Prostate gland (tissue), 2 donors: Measurements from ENCODE around the gene ARAP3.

Experiments
- POLR2A ChIP-seq: fragments of 450-650 bp; IDR thresholded peaks from one replicate; pipeline ENCODE4 v1.6.1; 2016; ENCODE audit warnings: antibody characterized with exemption, mild to moderate bottlenecking
- TF ChIP-seq, protein P1 (sequence below), 4 experiments: fragments of 200-600 bp in 2 of 4; fragments of 450-650 bp in 2 of 4; sonication (generic) in 2 of 4; IDR thresholded peaks; 1 replicate in 3 of 4; 2 replicates in 1 of 4; pipeline ENCODE4 v1.5.1; 2016 to 2019; ENCODE audit warnings: antibody characterized with exemption in 4 of 4, mild to moderate bottlenecking in 2 of 4, moderate library complexity in 2 of 4

GRCh38 chr5:141711687-141712086, 29.7 kb upstream of the ARAP3 start:
- TF ChIP-seq, protein P1, sequence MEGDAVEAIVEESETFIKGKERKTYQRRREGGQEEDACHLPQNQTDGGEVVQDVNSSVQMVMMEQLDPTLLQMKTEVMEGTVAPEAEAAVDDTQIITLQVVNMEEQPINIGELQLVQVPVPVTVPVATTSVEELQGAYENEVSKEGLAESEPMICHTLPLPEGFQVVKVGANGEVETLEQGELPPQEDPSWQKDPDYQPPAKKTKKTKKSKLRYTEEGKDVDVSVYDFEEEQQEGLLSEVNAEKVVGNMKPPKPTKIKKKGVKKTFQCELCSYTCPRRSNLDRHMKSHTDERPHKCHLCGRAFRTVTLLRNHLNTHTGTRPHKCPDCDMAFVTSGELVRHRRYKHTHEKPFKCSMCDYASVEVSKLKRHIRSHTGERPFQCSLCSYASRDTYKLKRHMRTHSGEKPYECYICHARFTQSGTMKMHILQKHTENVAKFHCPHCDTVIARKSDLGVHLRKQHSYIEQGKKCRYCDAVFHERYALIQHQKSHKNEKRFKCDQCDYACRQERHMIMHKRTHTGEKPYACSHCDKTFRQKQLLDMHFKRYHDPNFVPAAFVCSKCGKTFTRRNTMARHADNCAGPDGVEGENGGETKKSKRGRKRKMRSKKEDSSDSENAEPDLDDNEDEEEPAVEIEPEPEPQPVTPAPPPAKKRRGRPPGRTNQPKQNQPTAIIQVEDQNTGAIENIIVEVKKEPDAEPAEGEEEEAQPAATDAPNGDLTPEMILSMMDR (IDR thresholded peaks at IDR 0.05), result no peak
- TF ChIP-seq POLR2A, result no peak
